NCI-H2196 treated with DMSO at 0.1 percent for 48 hours (cell line): ENCODE measurements around the gene CCL7.

Source experiments
- DNase-seq: peaks from one replicate; lab custom pipeline; 2025; ENCODE audit not compliant: unreplicated experiment; lab: John Stamatoyannopoulos, UW

CCL7 gene

GRCh38 chr17:34246446-34246845, 23.6 kb upstream of the CCL7 start:
- DNase-seq, result no peak

GRCh38 chr17:34246881-34247280, 23.1 kb upstream of the CCL7 start:
- no peak for DNase-seq

GRCh38 chr17:34248511-34249024, 21.5 kb upstream of the CCL7 start:
- DNase-seq, result no peak

GRCh38 chr17:34249061-34249460, 21.0 kb upstream of the CCL7 start:
- no peak for DNase-seq

GRCh38 chr17:34249478-34249877, 20.5 kb upstream of the CCL7 start:
- no peak for DNase-seq

GRCh38 chr17:34251186-34251585, 18.8 kb upstream of the CCL7 start:
- no peak for DNase-seq

GRCh38 chr17:34252095-34252443, 18.0 kb upstream of the CCL7 start:
- no peak for DNase-seq

- DNase-seq, result no peak
Observed at GRCh38 chr17:34252444-34253138, 17.4 kb upstream of the CCL7 start.

- no peak for DNase-seq
Observed at GRCh38 chr17:34253139-34253525, 16.9 kb upstream of the CCL7 start.

GRCh38 chr17:34254146-34254545, 15.9 kb upstream of the CCL7 start:
- DNase-seq, result no peak

GRCh38 chr17:34254651-34255380, 15.2 kb upstream of the CCL7 start, which contains the start of gene CCL2:
CCL2 (plus strand) TSS chr17:34255285; CDS start chr17:34255350, 65 bp downstream.
- DNase-seq, result no peak

- DNase-seq, result no peak
Observed at GRCh38 chr17:34255381-34255732, 14.7 kb upstream of the CCL7 start.

GRCh38 chr17:34255841-34256240, 14.2 kb upstream of the CCL7 start:
- no peak for DNase-seq

GRCh38 chr17:34257299-34257985, 12.6 kb upstream of the CCL7 start:
- no peak for DNase-seq

- no peak for DNase-seq
Observed at GRCh38 chr17:34257986-34258326, 12.1 kb upstream of the CCL7 start.

- DNase-seq, result no peak
Observed at GRCh38 chr17:34259146-34259545, 10.9 kb upstream of the CCL7 start.

GRCh38 chr17:34260861-34261260, 9.2 kb upstream of the CCL7 start:
- no peak for DNase-seq

- no peak for DNase-seq
Observed at GRCh38 chr17:34261568-34262337, 8.3 kb upstream of the CCL7 start.

- no peak for DNase-seq
Observed at GRCh38 chr17:34265711-34266110, 4.3 kb upstream of the CCL7 start.

GRCh38 chr17:34275881-34276280, 5.9 kb downstream of the CCL7 start:
- no peak for DNase-seq

GRCh38 chr17:34276826-34277225, 6.8 kb downstream of the CCL7 start:
- DNase-seq, result no peak
